ENCODE results near the gene IRF3. TPM values are rescaled to one million over a fixed set of nuclear protein-coding genes. Genes with fewer than 3 reads are reported as not detected.

IRF3 gene
- 233 and 251 TPM in 2 replicates for total RNA-seq
- total RNA-seq (2013) = 129 TPM
- polyA plus RNA-seq = 237 and 262 TPM in 2 replicates
- polyA minus RNA-seq = 125 and 131 TPM in 2 replicates

- no peaks in the 10 kb centered on the region for H3K9me3 ChIP-seq (ENCODE audit: control extremely low read depth in 1 of 3, control insufficient read depth in 2 of 3, insufficient read depth in 1 of 3, low read length in 2 of 3)
- H4K20me1 ChIP-seq (ENCODE audit: control insufficient read depth, insufficient read depth, low read length, poor library complexity, severe bottlenecking) = peaks cover 44% of the 10 kb centered on the region
- H3K9ac ChIP-seq (ENCODE audit: low read length) = peak within 1 kb of the TSS; percentile 88
- H3K4me2 ChIP-seq (replicated peaks; ENCODE audit: low read depth, low read length, poor library complexity, severe bottlenecking) = peak within 1 kb of the TSS; percentile 98
- CTCF ChIA-PET = interaction anchor here (0.6 to 2.3 kb wide), 9 partner anchors 10 to 119 kb away, joined by 3 to 8 read pairs (median 3); partner anchors contain the start of genes PRMT1, RRAS and SCAF1
- H3K4me3 Mint-ChIP-seq = peak within 1 kb of the TSS; percentile 95
- peak within 1 kb of the TSS; percentile 71 to 99 (median 94) for H3K4me3 ChIP-seq (ENCODE audit: control extremely low read depth in 1 of 5, extremely low read depth in 1 of 5, insufficient read depth in 1 of 5, low read depth in 2 of 5, low read length in 4 of 5)
- intact Hi-C loops (cut with micrococcal nuclease) = loop anchor here (1.0 kb wide), 3 partner anchors 11 to 75 kb away; partner anchors contain the start of gene RRAS
- POLR2A ChIA-PET = interaction anchor here (0.6 to 2.6 kb wide), 10 partner anchors 10 to 855 kb away, joined by 3 to 19 read pairs (median 7); partner anchors contain the start of genes PRMT1, PRR12, PRRG2 and RRAS
- H2AFZ ChIP-seq (ENCODE audit: insufficient read depth, low read depth, low read length, poor library complexity, severe bottlenecking) = peak within 1 kb of the TSS; percentile 95
- H3K79me2 ChIP-seq (ENCODE audit: control insufficient read depth, insufficient read depth, low read length) = peaks cover 42% of the 10 kb centered on the region
- DNase-seq = peak; percentile 98
- no peak for TF ChIP-seq EZH2 (IDR thresholded peaks at IDR 0.05; ENCODE audit: borderline replicate concordance, insufficient read depth, low read depth, low read length, poor library complexity, severe bottlenecking)
- TF ChIP-seq CTCF (IDR thresholded peaks at IDR 0.05) = no peak
- H3K9me3 Mint-ChIP-seq (ENCODE audit: insufficient read depth) = no peaks in the 10 kb centered on the region
- peak within 1 kb of the TSS; percentile 62 to 73 for H3K27ac ChIP-seq (ENCODE audit: low read length in 2 of 2)
- peaks cover 3 to 22% of the 10 kb centered on the region in 2 experiments for H3K36me3 ChIP-seq (replicated peaks in 1 of 2; ENCODE audit: control extremely low read depth in 1 of 2, control insufficient read depth in 1 of 2, extremely low read depth in 1 of 2, insufficient read depth in 2 of 2, low read length in 1 of 2)
- ATAC-seq (ENCODE audit: low read depth) = peak; percentile 83
- peak within 1 kb of the TSS; percentile 94 for H3K27ac Mint-ChIP-seq
- H3K27me3 Mint-ChIP-seq = no peaks in the 10 kb centered on the region
- H3K4me1 Mint-ChIP-seq = peaks cover 37% of the 10 kb centered on the region
- peaks cover 16 to 30% of the 10 kb centered on the region in 2 donors for H3K4me1 ChIP-seq (ENCODE audit: control insufficient read depth in 2 of 2, insufficient read depth in 2 of 2, low read length in 2 of 2)
- H3K27me3 ChIP-seq (replicated peaks in 1 of 4; ENCODE audit: control extremely low read depth in 1 of 4, control insufficient read depth in 3 of 4, insufficient read depth in 4 of 4, low read length in 3 of 4) = no peaks in the 10 kb centered on the region
- under 1% methylated on average over 50 of the region's 50 CpGs for WGBS (ENCODE audit: insufficient coverage)
These were observed at the start of gene IRF3, which contains the start of gene BCL2L12 for GRCh38 chr19:49665351-49666119. TSS of gene IRF3 (minus strand) at chr19:49665857. CDS start at chr19:49664838, 1,019 bp downstream. TSS of gene BCL2L12 (plus strand) at chr19:49665933. CDS start at chr19:49666693, 760 bp downstream.
